Natural killer cell (primary cell): ENCODE measurements around the gene ZSWIM1. TPM values are rescaled to one million over a fixed set of nuclear protein-coding genes. Genes with fewer than 3 reads are reported as not detected.

Experiments
- ATAC-seq, 3 donors: fragments of 150-1000 bp in 2 of 3; fragments of 200-7000 bp in 1 of 3; cut with Tn5 transposase; 1 replicate in 1 of 3; 2 replicates in 2 of 3; pipeline ENCODE4 v1.10.0; 2021; ENCODE audit warnings: mild to moderate bottlenecking in 2 of 3, moderate library complexity in 2 of 3
- DNase-seq, 2 donors: peaks; one replicate each; pipeline versions ENCODE4 v3.0.0 to v3.0.0-alpha.2; 2013 to 2021; ENCODE audit warnings: mixed read lengths in 1 of 2
- H3K27ac ChIP-seq: one replicate; pipeline ENCODE4 v1.5.1; 2013; ENCODE audit warnings: mild to moderate bottlenecking, low read length
- H3K27me3 ChIP-seq: one replicate; pipeline ENCODE4 v1.6.1; 2013; ENCODE audit warnings: low read length; ENCODE audit not compliant: control insufficient read depth, insufficient read depth
- H3K36me3 ChIP-seq: one replicate; pipeline ENCODE4 v1.6.1; 2013; ENCODE audit warnings: low read length; ENCODE audit not compliant: control insufficient read depth, insufficient read depth
- H3K4me1 ChIP-seq: one replicate; pipeline ENCODE4 v1.6.1; 2013; ENCODE audit warnings: low read length; ENCODE audit not compliant: control insufficient read depth, insufficient read depth
- H3K4me3 ChIP-seq: one replicate; pipeline ENCODE4 v1.5.1; 2013; ENCODE audit warnings: low read length
- H3K9me3 ChIP-seq: one replicate; pipeline ENCODE4 v1.6.1; 2013; ENCODE audit warnings: low read length; ENCODE audit not compliant: control insufficient read depth, insufficient read depth
- H3K27ac Mint-ChIP-seq, 2 donors: one replicate each; pipeline ENCODE4 v1.8.0; 2022; ENCODE audit warnings: mild to moderate bottlenecking in 2 of 2, mixed read lengths in 2 of 2, moderate library complexity in 1 of 2
- H3K27me3 Mint-ChIP-seq, 2 donors: one replicate each; pipeline ENCODE4 v1.8.0; 2022; ENCODE audit warnings: low read depth in 2 of 2, mixed read lengths in 2 of 2
- H3K36me3 Mint-ChIP-seq: one replicate; pipeline ENCODE4 v1.8.0; 2022; ENCODE audit warnings: mixed read lengths
- H3K4me1 Mint-ChIP-seq, 2 donors: one replicate each; pipeline ENCODE4 v1.8.0; 2022; ENCODE audit warnings: mixed read lengths in 2 of 2
- H3K4me3 Mint-ChIP-seq: one replicate; pipeline ENCODE4 v1.8.0; 2022; ENCODE audit warnings: mild to moderate bottlenecking, moderate library complexity, mixed read lengths
- H3K9me3 Mint-ChIP-seq, 2 donors: one replicate each; pipeline ENCODE4 v1.8.0; 2022; ENCODE audit warnings: mixed read lengths in 2 of 2
- CTCF ChIP-seq: fragments of 200-600 bp; IDR thresholded peaks from one replicate; pipeline ENCODE4 v1.8.0; 2022; ENCODE audit warnings: antibody characterized with exemption
- WGBS: methylation state at CpG from one replicate; pipeline ENCODE4 v1.1.7; 2013; ENCODE audit warnings: missing lambda C conversion rate; ENCODE audit not compliant: insufficient coverage; 5-methylcytosine and 5-hydroxymethylcytosine counted together
- intact Hi-C: fragments of 100-400 bp; cut with micrococcal nuclease; formaldehyde crosslinking; loops from one replicate; pipeline ENCODE4 v1.14.2; 2022
- total RNA-seq, 4 donors: library from RNA; stranded (reverse); fragments of 120-200 nt in 1 of 4; gene quantifications; one replicate each; pipeline versions ENCODE4 v1.2.3 to v1.2.4, GENCODE V29; 2013 to 2022

The ZSWIM1 gene
- total RNA-seq, 3 donors from 2014 or later (not counting 1 experiment from before 2014, with no cell fraction given) = 0.59 to 2.4 (median 0.89) TPM

DNA sequence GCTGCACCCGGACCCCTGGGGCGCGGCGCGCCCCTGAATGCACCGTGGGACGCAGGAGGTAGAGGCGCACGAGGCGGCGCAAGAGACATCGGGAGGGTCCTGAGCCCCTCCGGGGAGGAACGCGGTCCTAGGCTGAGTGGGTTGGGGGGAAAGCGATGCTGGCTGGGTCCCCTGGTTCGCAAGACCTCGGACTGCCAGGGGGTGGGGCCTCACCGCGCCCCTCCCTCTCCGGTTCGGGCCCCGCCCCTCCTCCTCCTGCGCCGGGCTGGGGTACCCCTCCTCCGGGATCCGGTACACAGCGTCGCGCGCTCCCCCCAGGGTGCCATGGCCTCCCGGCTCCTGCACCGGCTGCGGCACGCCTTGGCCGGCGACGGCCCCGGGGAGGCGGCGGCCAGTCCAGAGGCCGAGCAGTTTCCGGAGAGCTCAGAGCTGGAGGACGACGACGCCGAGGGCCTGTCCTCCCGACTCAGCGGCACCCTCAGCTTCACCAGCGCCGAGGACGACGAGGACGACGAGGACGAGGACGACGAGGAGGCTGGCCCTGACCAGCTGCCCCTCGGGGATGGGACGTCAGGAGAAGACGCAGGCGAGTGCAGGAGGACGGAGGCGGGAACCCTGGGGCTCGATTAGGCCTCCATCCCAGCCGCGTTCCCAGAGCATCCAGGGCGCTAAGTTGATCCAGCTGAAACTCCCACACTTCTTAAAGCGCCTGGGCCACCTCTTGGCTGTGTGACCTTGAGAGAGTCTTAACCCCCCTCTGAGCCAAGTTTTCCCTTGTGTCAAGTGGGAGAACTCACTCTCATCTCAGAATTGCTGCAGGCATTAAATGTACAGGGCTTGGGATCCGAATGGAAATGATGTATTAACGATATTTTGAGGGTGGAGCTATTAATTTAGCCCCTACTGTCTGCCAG lies 46.9 kb upstream of the ZSWIM1 start:
- Histone ChIP-seq H3K36me3 (no peaks in the 10 kb centered on the region), H3K4me3 (peak overlapping the region; percentile 53), H3K27ac (no peak overlapping the region), H3K27me3 (no peaks in the 10 kb centered on the region), H3K9me3 (no peaks in the 10 kb centered on the region), H3K4me1 (peaks cover 20% of the 10 kb centered on the region)
- Mint-ChIP-seq H3K27ac (peak overlapping the region in 1 of 2 donors; percentile 53), H3K36me3 (no peaks in the 10 kb centered on the region), H3K4me1 (peaks cover 7 to 12% of the 10 kb centered on the region in 2 donors), H3K4me3 (peak overlapping the region; percentile 96), H3K9me3 (no peaks in the 10 kb centered on the region), H3K27me3 (peaks cover 0 to 5% of the 10 kb centered on the region in 2 donors)
- 11% methylated on average over 71 of the region's 71 CpGs for WGBS
- DNase-seq (peak; percentile 25 to 60), ATAC-seq (peak; percentile 61 to 77 (median 72))
- TF ChIP-seq CTCF = no peak
- intact Hi-C loops = no loop called here

DNA sequence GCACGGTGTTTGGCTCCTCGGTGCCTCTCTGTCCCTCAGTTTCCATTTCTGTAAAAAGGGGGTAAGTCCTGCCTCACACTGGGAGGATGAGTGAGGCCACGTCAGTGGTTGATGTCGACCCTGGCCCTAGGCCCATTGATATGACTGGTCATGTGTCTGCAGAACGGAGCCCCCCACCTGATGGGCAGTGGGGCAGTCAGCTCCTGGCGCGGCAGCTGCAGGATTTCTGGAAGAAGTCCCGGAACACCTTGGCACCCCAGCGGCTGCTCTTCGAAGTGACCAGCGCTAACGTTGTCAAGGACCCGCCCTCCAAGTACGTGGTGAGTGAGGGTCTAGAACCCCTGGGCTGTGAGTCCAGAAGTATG lies 46.2 kb upstream of the ZSWIM1 start:
- Histone ChIP-seq H3K4me1 (peaks cover 20% of the 10 kb centered on the region), H3K27ac (no peak overlapping the region), H3K36me3 (no peaks in the 10 kb centered on the region), H3K9me3 (no peaks in the 10 kb centered on the region), H3K4me3 (no peak overlapping the region), H3K27me3 (no peaks in the 10 kb centered on the region)
- peak overlapping the region; percentile 74 for H3K4me3 Mint-ChIP-seq
- H3K4me1 Mint-ChIP-seq = peaks cover 7 to 12% of the 10 kb centered on the region in 2 donors
- no peak for TF ChIP-seq CTCF
- H3K27me3 Mint-ChIP-seq = peaks cover 0 to 5% of the 10 kb centered on the region in 2 donors
- no peaks in the 10 kb centered on the region for H3K36me3 Mint-ChIP-seq
- DNase-seq = no peak
- intact Hi-C loops = no loop called here
- no peaks in the 10 kb centered on the region for H3K9me3 Mint-ChIP-seq
- 95% methylated on average over 14 of the region's 14 CpGs for WGBS
- no peak overlapping the region for H3K27ac Mint-ChIP-seq
- no peak for ATAC-seq

GRCh38 chr20:45835329-45835765 lies 45.7 kb upstream of the ZSWIM1 start:
- H3K36me3 ChIP-seq = no peaks in the 10 kb centered on the region
- H3K27me3 ChIP-seq = no peaks in the 10 kb centered on the region
- DNase-seq = no peak
- 86% methylated on average over 3 of the region's 3 CpGs for WGBS
- H3K9me3 Mint-ChIP-seq = no peaks in the 10 kb centered on the region
- peaks cover 0 to 3% of the 10 kb centered on the region in 2 donors for H3K27me3 Mint-ChIP-seq
- ATAC-seq = no peak
- H3K36me3 Mint-ChIP-seq = no peaks in the 10 kb centered on the region
- peaks cover 7 to 12% of the 10 kb centered on the region in 2 donors for H3K4me1 Mint-ChIP-seq
- peak overlapping the region; percentile 74 for H3K4me3 Mint-ChIP-seq
- no peak overlapping the region for H3K4me3 ChIP-seq
- no peak overlapping the region for H3K27ac Mint-ChIP-seq
- intact Hi-C loops = no loop called here
- TF ChIP-seq CTCF = no peak
- H3K4me1 ChIP-seq = peaks cover 20% of the 10 kb centered on the region
- H3K27ac ChIP-seq = no peak overlapping the region
- H3K9me3 ChIP-seq = no peaks in the 10 kb centered on the region
